ENCODE data around the gene AIF1L.

Gene AIF1L

GRCh38 chr9:131096269-131097125 is at the start of gene AIF1L:
TSS of gene AIF1L (plus strand) at chr9:131096531. CDS start at chr9:131096630, 99 bp downstream.
- DNase-seq (ENCODE audit: low read depth in 2 of 2): peak in 1 of 2 experiments; percentile 31

GRCh38 chr9:131046581-131047202 is 49.6 kb upstream of the AIF1L start:
- DNase-seq (ENCODE audit: low read depth in 2 of 2): peak; percentile 52 to 70

GRCh38 chr9:131048332-131048731 is 48.0 kb upstream of the AIF1L start:
- no peak for DNase-seq (ENCODE audit: low read depth in 2 of 2)

- DNase-seq (ENCODE audit: low read depth in 2 of 2): no peak
Observed at GRCh38 chr9:131048820-131049219, 47.5 kb upstream of the AIF1L start.

GRCh38 chr9:131049829-131050715 is 46.3 kb upstream of the AIF1L start:
- DNase-seq (ENCODE audit: low read depth in 2 of 2): no peak

- no peak for DNase-seq (ENCODE audit: low read depth in 2 of 2)
Observed at GRCh38 chr9:131050831-131051230, 45.5 kb upstream of the AIF1L start.

- DNase-seq (ENCODE audit: low read depth in 2 of 2): no peak
Observed at GRCh38 chr9:131051592-131052517, 44.5 kb upstream of the AIF1L start.

- DNase-seq (ENCODE audit: low read depth in 2 of 2): no peak
Observed at GRCh38 chr9:131053896-131054295, 42.4 kb upstream of the AIF1L start.

GRCh38 chr9:131056781-131057506 is 39.4 kb upstream of the AIF1L start:
- no peak for DNase-seq (ENCODE audit: low read depth in 2 of 2)

- no peak for DNase-seq (ENCODE audit: low read depth in 2 of 2)
Observed at GRCh38 chr9:131060900-131061630, 35.3 kb upstream of the AIF1L start.

GRCh38 chr9:131062969-131063368 is 33.4 kb upstream of the AIF1L start:
- no peak for DNase-seq (ENCODE audit: low read depth in 2 of 2)

GRCh38 chr9:131065599-131065998 is 30.7 kb upstream of the AIF1L start:
- no peak for DNase-seq (ENCODE audit: low read depth in 2 of 2)

- DNase-seq (ENCODE audit: low read depth in 2 of 2): no peak
Observed at GRCh38 chr9:131067625-131068024, 28.7 kb upstream of the AIF1L start.

GRCh38 chr9:131068076-131068816 is 28.1 kb upstream of the AIF1L start:
- no peak for DNase-seq (ENCODE audit: low read depth in 2 of 2)

- no peak for DNase-seq (ENCODE audit: low read depth in 2 of 2)
Observed at GRCh38 chr9:131069699-131070098, 26.6 kb upstream of the AIF1L start.

- no peak for DNase-seq (ENCODE audit: low read depth in 2 of 2)
Observed at GRCh38 chr9:131072107-131072870, 24.0 kb upstream of the AIF1L start.

- DNase-seq (ENCODE audit: low read depth in 2 of 2): no peak
Observed at GRCh38 chr9:131072871-131073237, 23.5 kb upstream of the AIF1L start.
